Tibial artery (tissue), 4 donors: Measurements from ENCODE around the gene AVPR1A.

ENCODE experiments used
- DNase-seq, 2 donors: peaks; one replicate each; pipeline ENCODE4 v3.0.0-alpha.2; 2019
- H3K27ac ChIP-seq, 2 donors: fragments of 200-600 bp; sonication (generic) in 1 of 2; 1 replicate in 1 of 2; 2 replicates in 1 of 2; pipeline ENCODE4 v1.5.1; 2018 to 2019; ENCODE audit warnings: mild to moderate bottlenecking in 1 of 2
- H3K27me3 ChIP-seq, 2 donors: fragments of 200-600 bp; sonication (generic) in 1 of 2; one replicate each; pipeline versions ENCODE4 v1.5.1 to v1.6.0; 2016 to 2019
- H3K36me3 ChIP-seq, 3 donors: fragments of 200-600 bp; sonication (generic) in 2 of 3; one replicate each; pipeline ENCODE4 v1.5.1; 2016 to 2019; ENCODE audit warnings: mild to moderate bottlenecking in 2 of 3
- H3K4me1 ChIP-seq, 4 donors: fragments of 200-600 bp; sonication (generic) in 2 of 4; 1 replicate in 3 of 4; 2 replicates in 1 of 4; pipeline ENCODE4 v1.5.1; 2016 to 2019
- H3K4me3 ChIP-seq, 2 donors: fragments of 200-600 bp; sonication (generic) in 1 of 2; 1 replicate in 1 of 2; 2 replicates in 1 of 2; pipeline ENCODE4 v1.5.1; 2018 to 2019; ENCODE audit warnings: mild to moderate bottlenecking in 2 of 2
- H3K9me3 ChIP-seq, 3 donors: fragments of 200-600 bp; sonication (generic) in 1 of 3; one replicate each; pipeline ENCODE4 v1.5.1; 2016 to 2019
- CTCF ChIP-seq, 2 experiments: fragments of 200-600 bp in 1 of 2; fragments of 450-650 bp in 1 of 2; IDR thresholded peaks; one replicate each; pipeline ENCODE4 v1.5.1; 2017 to 2019; ENCODE audit warnings: antibody characterized with exemption in 2 of 2, mild to moderate bottlenecking in 1 of 2, moderate library complexity in 1 of 2
- intact Hi-C: fragments of 100-400 bp; cut with DNase I; formaldehyde crosslinking; loops from one replicate; pipeline ENCODE4 v1.15.0; 2023; ENCODE audit warnings: low total_unique reads

AVPR1A gene

GRCh38 chr12:63149909-63150712 lies 890 bp downstream of the AVPR1A start:
- H3K36me3 ChIP-seq, result no peaks in the 10 kb centered on the region
- H3K4me3 ChIP-seq, result peak overlapping the region; percentile 76 to 79
- no peak for TF ChIP-seq CTCF (IDR thresholded peaks at IDR 0.05)
- H3K27ac ChIP-seq, result peak overlapping the region; percentile 90 to 91
- intact Hi-C loops, result loop anchor here (5.0 kb wide), 1 partner anchor 627 kb away; the partner anchor contains the start of gene RXYLT1
- peaks cover 0 to 17% (median 6%) of the 10 kb centered on the region in 4 donors for H3K4me1 ChIP-seq
- H3K27me3 ChIP-seq, result peaks cover 0 to 7% of the 10 kb centered on the region in 2 donors
- no peaks in the 10 kb centered on the region for H3K9me3 ChIP-seq
- DNase-seq, result peak; percentile 18 to 70

GRCh38 chr12:63144556-63144955 lies 6.4 kb downstream of the AVPR1A start:
- H3K27me3 ChIP-seq, result no peaks in the 10 kb centered on the region
- intact Hi-C loops, result no loop called here

GRCh38 chr12:63138488-63138887 lies 12.5 kb downstream of the AVPR1A start:
- H3K27me3 ChIP-seq, result no peaks in the 10 kb centered on the region
- intact Hi-C loops, result no loop called here
- H3K36me3 ChIP-seq, result no peaks in the 10 kb centered on the region
- H3K9me3 ChIP-seq, result no peaks in the 10 kb centered on the region
- DNase-seq, result no peak
- no peak overlapping the region for H3K27ac ChIP-seq
- peaks cover 0 to 18% (median 0%) of the 10 kb centered on the region in 4 donors for H3K4me1 ChIP-seq
- no peak overlapping the region for H3K4me3 ChIP-seq
- no peak for TF ChIP-seq CTCF (IDR thresholded peaks at IDR 0.05)

More at GRCh38 chr12:63144556-63144955, 6.4 kb downstream of the AVPR1A start:
- Histone ChIP-seq H3K27ac (peak overlapping the region; percentile 90 to 91), H3K9me3 (no peaks in the 10 kb centered on the region), H3K36me3 (no peaks in the 10 kb centered on the region), H3K4me3 (peak overlapping the region; percentile 76 to 79), H3K4me1 (peaks cover 0 to 42% (median 6%) of the 10 kb centered on the region in 4 donors)
- TF ChIP-seq CTCF (IDR thresholded peaks at IDR 0.05), result no peak
- DNase-seq, result no peak

- Histone ChIP-seq H3K36me3 (no peaks in the 10 kb centered on the region), H3K4me1 (no peaks in the 10 kb centered on the region), H3K4me3 (no peak overlapping the region), H3K27me3 (no peaks in the 10 kb centered on the region), H3K27ac (no peak overlapping the region), H3K9me3 (no peaks in the 10 kb centered on the region)
- no peak for DNase-seq
- no peak for TF ChIP-seq CTCF (IDR thresholded peaks at IDR 0.05)
- intact Hi-C loops, result no loop called here
Observed at GRCh38 chr12:63133981-63134380, 17.0 kb downstream of the AVPR1A start.

- no peak for TF ChIP-seq CTCF (IDR thresholded peaks at IDR 0.05)
- no peaks in the 10 kb centered on the region for H3K36me3 ChIP-seq
- intact Hi-C loops, result no loop called here
- no peak overlapping the region for H3K27ac ChIP-seq
- H3K27me3 ChIP-seq, result no peaks in the 10 kb centered on the region
- no peaks in the 10 kb centered on the region for H3K4me1 ChIP-seq
- no peaks in the 10 kb centered on the region for H3K9me3 ChIP-seq
- no peak overlapping the region for H3K4me3 ChIP-seq
- no peak for DNase-seq
Observed at GRCh38 chr12:63132201-63132600, 18.8 kb downstream of the AVPR1A start.
